ENCODE results near the gene COASY.

GRCh38 chr17:42581744-42582270 is 19.9 kb downstream of the COASY start:
- TF ChIP-seq CTCF (IDR thresholded peaks at IDR 0.05 in 8 of 11, conservative IDR thresholded peaks at IDR 0.05 in 3 of 11) (no peak), POLR2A (IDR thresholded peaks at IDR 0.05) (no peak), POLR2AphosphoS5 (IDR thresholded peaks at IDR 0.05) (peak in 2 of 3 donors; percentile 10 to 62)

All from spleen (tissue), 7 donors.